Smooth muscle cell of the brain vasculature (primary cell): ENCODE data around the gene GLT6D1.
"Not testable (repeated sequence)": the region's sequence is repeated elsewhere in the genome, so short reads cannot be mapped to it uniquely, and the experiment has no call there.

ENCODE experiments used
- DNase-seq: peaks from one replicate; pipeline ENCODE4 v3.0.0-alpha.2; 2012; ENCODE audit warnings: low read depth, low spot score

GLT6D1 gene

GRCh38 chr9:135639196-135639595 is at the start of gene GLT6D1:
Gene GLT6D1 (minus strand): TSS chr9:135639540. CDS start chr9:135639187, 353 bp downstream.
- DNase-seq: no peak

GRCh38 chr9:135689011-135689410 is 49.7 kb upstream of the GLT6D1 start:
- no peak for DNase-seq

GRCh38 chr9:135687216-135687615 is 47.9 kb upstream of the GLT6D1 start:
- DNase-seq: no peak

GRCh38 chr9:135684691-135685090 is 45.4 kb upstream of the GLT6D1 start:
- no peak for DNase-seq

GRCh38 chr9:135683401-135684034 is 44.2 kb upstream of the GLT6D1 start:
- DNase-seq: no peak

GRCh38 chr9:135681161-135681560 is 41.8 kb upstream of the GLT6D1 start:
- DNase-seq: no peak

GRCh38 chr9:135680056-135680455 is 40.7 kb upstream of the GLT6D1 start:
- no peak for DNase-seq

- no peak for DNase-seq
These were observed 39.1 kb upstream of the GLT6D1 start for GRCh38 chr9:135678236-135679017.

- no peak for DNase-seq
These were observed 38.4 kb upstream of the GLT6D1 start for GRCh38 chr9:135677641-135678168.

GRCh38 chr9:135676891-135677290 is 37.6 kb upstream of the GLT6D1 start:
- DNase-seq: no peak

GRCh38 chr9:135674977-135675376 is 35.6 kb upstream of the GLT6D1 start:
- no peak for DNase-seq

GRCh38 chr9:135673941-135674340 is 34.6 kb upstream of the GLT6D1 start:
- no peak for DNase-seq

GRCh38 chr9:135672786-135673185 is 33.4 kb upstream of the GLT6D1 start:
- not testable (repeated sequence) for DNase-seq

- no peak for DNase-seq
These were observed 32.3 kb upstream of the GLT6D1 start for GRCh38 chr9:135671591-135672041.

- DNase-seq: no peak
These were observed 31.6 kb upstream of the GLT6D1 start for GRCh38 chr9:135670721-135671590.

- DNase-seq: no peak
These were observed 30.4 kb upstream of the GLT6D1 start for GRCh38 chr9:135669616-135670285.

- not testable (repeated sequence) for DNase-seq
These were observed 29.7 kb upstream of the GLT6D1 start for GRCh38 chr9:135669018-135669417.

GRCh38 chr9:135667463-135668001 is 28.2 kb upstream of the GLT6D1 start:
- no peak for DNase-seq

GRCh38 chr9:135666534-135667462 is 27.5 kb upstream of the GLT6D1 start:
- DNase-seq: no peak

GRCh38 chr9:135665795-135666189 is 26.5 kb upstream of the GLT6D1 start:
- no peak for DNase-seq
